Astrocyte of the spinal cord (primary cell): ENCODE results near the gene LRRC37A3.
"Not testable (repeated sequence)": the region's sequence is repeated elsewhere in the genome, so short reads cannot be mapped to it uniquely, and the experiment has no call there.

ENCODE experiments used
- DNase-seq: peaks from one replicate; pipeline ENCODE4 v3.0.0; 2011; ENCODE audit warnings: low read depth, low spot score
- H3K4me3 ChIP-seq: 2 replicates; pipeline ENCODE4 v1.5.1; 2011; ENCODE audit warnings: low read depth, mild to moderate bottlenecking, low read length, moderate library complexity
- in situ Hi-C: cut with HindIII; loops from 2 replicates; pipeline ENCODE4 v1.10.0; 2017; ENCODE audit warnings: low sequenced_read_pairs
- TF ChIP-seq, protein P1 (sequence below): IDR thresholded peaks from 2 replicates; pipeline ENCODE4 v1.5.1; 2012; ENCODE audit warnings: low read depth, mild to moderate bottlenecking, low read length, inconsistent platforms

LRRC37A3 gene

DNA sequence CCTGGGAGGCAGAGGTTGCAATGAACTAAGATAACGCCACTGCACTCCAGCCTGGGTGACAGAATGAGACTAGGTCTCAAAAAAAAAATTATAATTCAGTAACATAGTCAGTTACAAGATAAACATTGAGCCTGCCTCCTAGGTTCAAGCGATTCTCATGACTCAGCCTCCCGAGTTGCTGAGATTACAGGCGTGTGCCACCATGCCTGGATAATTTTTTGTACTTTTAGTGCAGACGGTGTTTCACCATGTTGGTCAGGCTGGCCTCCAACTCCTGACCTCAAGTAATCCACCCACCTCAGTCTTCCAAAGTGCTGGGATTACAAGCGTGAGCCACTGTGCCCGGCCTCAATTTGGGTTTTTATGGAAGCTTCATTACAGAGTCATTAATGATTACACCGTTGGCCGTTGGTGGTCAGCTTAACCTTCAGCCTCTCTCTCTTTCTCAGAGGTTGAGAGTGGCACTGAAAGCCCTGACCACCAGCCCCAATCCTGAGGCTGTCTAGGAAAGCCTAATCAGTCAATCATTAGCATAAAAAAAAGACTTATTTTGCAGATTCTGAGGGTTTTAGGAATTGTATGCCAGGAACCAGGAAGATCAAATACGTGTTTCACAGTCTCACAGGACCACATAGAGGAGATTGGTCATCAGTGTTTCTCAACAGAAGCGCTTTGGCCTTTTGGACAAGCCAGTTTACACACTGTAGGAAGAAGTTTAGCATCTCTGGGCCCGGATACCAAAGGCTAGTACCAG lies 1.3 kb upstream of the LRRC37A3 start:
- no peak for DNase-seq
- in situ Hi-C loops: no loop called here
- H3K4me3 ChIP-seq: no peak overlapping the region
- TF ChIP-seq, protein P1, sequence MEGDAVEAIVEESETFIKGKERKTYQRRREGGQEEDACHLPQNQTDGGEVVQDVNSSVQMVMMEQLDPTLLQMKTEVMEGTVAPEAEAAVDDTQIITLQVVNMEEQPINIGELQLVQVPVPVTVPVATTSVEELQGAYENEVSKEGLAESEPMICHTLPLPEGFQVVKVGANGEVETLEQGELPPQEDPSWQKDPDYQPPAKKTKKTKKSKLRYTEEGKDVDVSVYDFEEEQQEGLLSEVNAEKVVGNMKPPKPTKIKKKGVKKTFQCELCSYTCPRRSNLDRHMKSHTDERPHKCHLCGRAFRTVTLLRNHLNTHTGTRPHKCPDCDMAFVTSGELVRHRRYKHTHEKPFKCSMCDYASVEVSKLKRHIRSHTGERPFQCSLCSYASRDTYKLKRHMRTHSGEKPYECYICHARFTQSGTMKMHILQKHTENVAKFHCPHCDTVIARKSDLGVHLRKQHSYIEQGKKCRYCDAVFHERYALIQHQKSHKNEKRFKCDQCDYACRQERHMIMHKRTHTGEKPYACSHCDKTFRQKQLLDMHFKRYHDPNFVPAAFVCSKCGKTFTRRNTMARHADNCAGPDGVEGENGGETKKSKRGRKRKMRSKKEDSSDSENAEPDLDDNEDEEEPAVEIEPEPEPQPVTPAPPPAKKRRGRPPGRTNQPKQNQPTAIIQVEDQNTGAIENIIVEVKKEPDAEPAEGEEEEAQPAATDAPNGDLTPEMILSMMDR: no peak

DNA sequence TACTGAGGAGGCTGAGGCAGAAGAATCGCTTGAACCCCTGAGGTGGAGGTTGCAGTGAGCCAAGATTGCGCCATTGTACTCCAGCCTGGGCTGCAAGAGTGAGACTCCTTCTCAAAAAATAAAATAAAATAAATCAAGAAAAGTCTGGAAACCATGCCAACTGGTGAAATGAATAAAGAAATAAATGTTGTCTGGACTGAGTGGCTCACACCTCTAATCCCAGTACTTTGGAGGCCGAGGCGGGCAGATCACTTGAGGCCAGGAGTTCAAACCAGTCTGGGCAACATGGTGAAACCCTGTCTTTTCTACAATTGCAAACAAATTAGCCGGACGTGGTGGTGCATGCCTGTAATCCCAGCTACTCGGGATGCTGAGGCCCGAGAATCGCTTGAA lies 744 bp upstream of the LRRC37A3 start:
- DNase-seq: no peak
- TF ChIP-seq, protein P1: no peak
- H3K4me3 ChIP-seq: peak overlapping the region; percentile 52
- in situ Hi-C loops: no loop called here

DNA sequence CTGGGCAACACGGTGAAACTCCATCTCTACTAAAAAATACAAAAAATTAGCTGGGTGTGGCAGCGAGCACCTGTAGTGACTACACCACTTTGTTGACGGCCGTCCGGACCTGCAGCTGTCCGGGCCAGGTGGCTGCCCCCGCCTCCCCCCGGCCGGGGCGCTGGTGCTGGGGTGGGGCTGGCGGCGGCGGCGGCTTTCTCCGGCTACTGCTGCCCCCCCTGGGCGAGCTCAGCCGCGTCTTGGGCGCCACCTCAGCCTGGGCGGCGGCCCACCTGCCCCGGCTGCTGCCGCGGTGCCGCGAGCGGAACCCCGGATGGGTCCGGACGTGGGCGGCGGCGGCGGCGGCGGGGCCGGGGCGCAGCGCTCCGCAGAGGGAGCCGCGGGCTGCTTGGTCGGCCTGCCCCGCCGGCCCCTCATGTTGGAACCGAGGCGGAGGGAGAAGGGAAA lies 413 bp downstream of the LRRC37A3 start:
- peak; percentile 12 for DNase-seq
- in situ Hi-C loops: not testable (repeated sequence)
- peak overlapping the region; percentile 55 for H3K4me3 ChIP-seq

DNA sequence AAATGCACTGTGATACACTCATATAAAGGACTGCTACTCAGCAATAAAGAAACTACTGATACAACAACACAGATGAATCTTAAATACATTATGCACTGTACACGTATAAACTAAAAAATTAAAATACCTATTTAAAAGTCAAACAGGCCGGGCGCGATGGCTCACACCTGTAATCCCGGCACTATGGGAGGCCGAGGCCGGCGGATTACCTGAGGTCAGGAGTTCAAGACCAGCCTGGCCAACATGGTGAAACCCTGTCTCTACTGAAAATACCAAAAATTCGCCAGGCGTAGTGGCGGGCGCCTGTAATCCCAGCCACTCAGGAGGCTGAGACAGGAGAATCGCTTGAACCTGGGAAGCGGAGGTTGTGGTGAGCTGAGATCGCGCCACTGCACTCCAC lies 1.7 kb downstream of the LRRC37A3 start:
- in situ Hi-C loops, H3K4me3 ChIP-seq, DNase-seq: not testable (repeated sequence)

DNA sequence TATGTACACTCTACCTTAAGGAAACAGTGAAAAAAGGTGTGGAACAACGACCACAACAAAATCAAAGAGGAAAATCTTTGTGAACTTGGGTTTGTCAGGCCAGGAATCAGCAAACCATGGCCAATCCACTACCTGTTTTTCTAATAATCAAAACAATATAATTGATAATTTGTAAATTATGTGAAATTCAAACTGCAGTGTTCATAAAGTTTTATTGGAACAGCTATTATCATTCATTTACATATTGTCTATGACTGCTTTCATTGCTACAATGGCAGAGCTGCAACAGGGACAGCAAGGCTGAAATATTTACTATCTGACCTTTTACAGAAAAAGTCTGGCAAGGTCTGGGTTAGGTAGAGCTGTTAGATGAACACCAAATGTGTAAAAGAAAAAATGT lies 4.0 kb downstream of the LRRC37A3 start:
- DNase-seq, H3K4me3 ChIP-seq, in situ Hi-C loops: not testable (repeated sequence)

DNA sequence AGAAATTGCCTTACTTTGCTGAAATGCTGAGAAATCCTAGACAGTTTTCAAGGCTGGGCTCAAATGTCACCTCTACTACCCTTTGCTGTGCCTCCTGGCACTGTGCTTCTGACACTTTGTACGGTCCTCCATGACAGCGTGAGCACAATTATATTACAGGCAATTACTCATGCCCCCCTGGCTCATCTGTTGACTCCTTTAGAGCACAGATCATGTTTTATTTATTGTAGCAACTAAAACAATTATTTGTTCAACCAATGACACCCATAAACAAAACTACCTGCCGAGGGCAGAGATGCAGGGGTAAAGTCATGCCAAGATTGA lies 9.1 kb downstream of the LRRC37A3 start:
- DNase-seq, in situ Hi-C loops, H3K4me3 ChIP-seq: not testable (repeated sequence)

DNA sequence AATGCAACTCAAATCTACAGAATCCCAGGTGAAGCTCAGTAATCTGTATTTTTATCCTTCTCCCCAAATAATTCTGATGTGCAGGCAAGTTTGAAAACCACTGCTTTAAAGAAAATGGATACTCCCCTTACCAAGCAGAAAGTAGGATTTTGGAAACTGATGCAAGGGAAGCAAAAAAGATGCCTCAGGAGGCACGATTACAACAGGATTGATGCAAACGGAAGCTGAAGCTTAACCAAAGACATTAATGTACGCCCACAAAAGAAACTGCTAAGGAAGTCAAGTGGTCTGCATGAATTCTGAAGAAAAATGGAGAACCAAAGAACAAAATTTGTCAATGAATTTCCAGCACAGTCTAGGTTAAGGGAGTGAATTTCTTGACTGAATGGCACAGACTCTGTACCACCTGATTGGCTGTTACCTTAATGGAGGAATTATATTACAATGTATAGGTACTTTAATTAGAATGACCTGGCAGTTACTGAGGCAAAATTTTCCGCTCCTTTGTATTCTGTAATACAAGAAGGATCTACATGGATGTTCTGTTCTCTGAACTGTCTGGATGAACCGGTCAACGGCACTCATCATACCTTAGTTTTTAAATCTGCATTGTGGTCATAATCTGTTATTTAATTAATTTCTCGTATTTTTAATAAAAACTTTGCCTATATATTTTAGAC lies 9.6 kb downstream of the LRRC37A3 start:
- H3K4me3 ChIP-seq, DNase-seq, in situ Hi-C loops: not testable (repeated sequence)

DNA sequence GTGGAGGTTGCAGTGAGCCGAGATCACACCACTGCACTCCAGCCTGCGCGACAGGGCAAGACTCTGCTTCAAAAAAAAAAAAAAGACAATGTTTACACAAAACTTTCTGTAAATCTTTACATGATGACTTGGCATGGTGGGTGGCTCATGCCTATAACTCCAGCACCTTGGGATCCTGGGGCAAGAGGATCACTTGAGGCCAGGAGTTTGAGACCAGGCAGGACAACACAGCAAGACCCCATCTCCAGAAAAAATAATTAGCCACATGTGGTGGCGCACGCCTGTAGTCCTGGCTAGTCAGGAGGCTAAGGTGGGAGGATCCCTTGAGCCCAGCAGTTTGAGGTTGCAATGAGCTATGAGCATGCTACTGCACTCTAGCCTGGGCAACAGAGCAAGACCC lies 15.2 kb downstream of the LRRC37A3 start:
- DNase-seq, H3K4me3 ChIP-seq, in situ Hi-C loops: not testable (repeated sequence)

DNA sequence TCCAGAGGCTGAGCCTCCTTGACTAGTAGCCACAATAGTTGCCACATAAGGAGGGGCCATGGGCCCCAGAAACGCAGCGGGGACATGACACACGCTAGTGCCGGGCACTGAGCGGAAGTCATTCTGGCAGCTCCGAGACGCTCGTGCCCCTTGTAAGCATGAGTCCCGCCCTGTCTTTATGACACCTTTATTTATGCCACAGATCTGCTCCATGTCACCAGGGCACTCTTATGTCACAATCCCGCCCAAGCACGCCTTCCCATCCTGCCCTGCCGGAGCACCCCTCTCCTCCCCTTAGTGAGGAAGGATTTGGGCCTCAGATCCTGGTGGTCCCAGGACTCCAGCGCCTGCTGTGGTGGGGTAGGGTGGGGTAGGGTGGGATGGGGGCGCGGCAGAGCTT lies 22.1 kb downstream of the LRRC37A3 start:
- DNase-seq, in situ Hi-C loops, H3K4me3 ChIP-seq: not testable (repeated sequence)

DNA sequence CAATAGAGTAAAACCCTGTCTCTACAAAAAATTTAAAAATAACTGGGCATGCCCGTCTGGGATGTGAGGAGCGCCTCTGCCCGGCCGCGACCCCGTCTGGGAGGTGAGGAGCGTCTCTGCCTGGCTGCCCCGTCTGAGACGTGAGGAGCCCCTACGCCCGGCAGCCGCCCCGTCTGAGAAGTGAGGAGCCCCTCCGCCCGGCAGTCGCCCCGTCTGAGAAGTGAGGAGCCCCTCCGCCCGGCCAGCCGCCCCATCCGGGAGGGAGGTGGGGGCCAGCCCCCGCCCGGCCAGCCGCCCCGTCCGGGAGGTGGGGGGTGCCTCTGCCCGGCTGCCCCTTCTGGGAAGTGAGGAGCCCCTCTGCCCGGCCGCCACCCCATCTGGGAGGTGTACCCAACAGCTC lies 45.1 kb downstream of the LRRC37A3 start:
- DNase-seq, H3K4me3 ChIP-seq, in situ Hi-C loops: not testable (repeated sequence)
